Daoy (cell line): Measurements from ENCODE around the gene ZNF212. TPM values are rescaled to one million over a fixed set of nuclear protein-coding genes. Genes with fewer than 3 reads are reported as not detected.

Source experiments
- DNase-seq: peaks from one replicate; pipeline ENCODE4 v3.0.0-alpha.2; 2015; ENCODE audit warnings: low read depth
- total RNA-seq: library from RNA; depleted of rRNA; stranded (reverse); fragments of >200 nt; shearing (Covaris generic); gene quantifications from 2 replicates; pipeline ENCODE4 v1.2.3, GENCODE V29; 2014

ZNF212 gene
- total RNA-seq, 1 experiment from 2014 or later: 12.0 TPM

- DNase-seq: peak; percentile 97
These were observed 45.6 kb downstream of the ZNF212 start for GRCh38 chr7:149284850-149285585.

DNA sequence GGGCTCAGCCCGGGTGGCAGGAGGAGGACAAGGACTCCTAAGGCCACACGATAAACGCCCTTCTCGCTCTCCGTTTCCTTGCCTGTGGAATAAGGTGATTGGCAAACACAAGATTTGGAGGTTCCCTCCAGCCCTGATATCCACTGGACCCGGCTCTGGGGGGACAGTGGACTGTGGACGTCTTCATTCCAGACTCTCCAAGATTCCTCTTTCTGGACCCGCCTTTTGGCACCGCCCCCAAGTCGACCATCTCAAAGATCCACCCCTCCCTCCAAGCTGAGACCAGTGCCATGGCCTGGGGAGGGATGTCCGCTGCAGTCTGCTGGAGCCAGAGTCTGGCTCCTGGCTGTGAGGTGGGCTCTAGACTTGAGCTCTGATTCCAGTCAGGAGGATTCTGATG lies 46.2 kb downstream of the ZNF212 start:
- peak; percentile 38 for DNase-seq

GRCh38 chr7:149286811-149287400 lies 47.5 kb downstream of the ZNF212 start:
- DNase-seq: no peak

GRCh38 chr7:149287622-149288021 lies 48.2 kb downstream of the ZNF212 start:
- DNase-seq: no peak

DNA sequence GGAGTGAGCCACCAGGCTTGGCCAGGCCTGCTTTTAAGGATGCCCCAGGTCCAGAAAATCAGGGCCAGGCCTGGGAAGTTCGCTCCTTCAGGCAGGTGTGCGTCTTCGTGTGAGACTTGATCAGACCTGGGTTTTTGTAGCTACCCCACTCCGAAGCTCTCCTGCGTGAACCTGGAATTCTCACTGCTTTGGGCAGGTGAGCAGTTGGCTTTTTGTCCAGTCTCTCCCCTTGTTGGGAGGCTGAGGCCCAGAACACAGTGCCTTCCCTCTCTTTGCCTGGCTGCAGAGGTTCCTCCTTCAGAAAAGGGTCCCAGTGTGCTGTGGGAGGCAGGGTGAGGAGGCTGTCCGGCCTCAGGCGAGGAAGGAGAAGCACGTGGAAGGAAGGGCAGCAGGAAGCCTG lies 49.8 kb downstream of the ZNF212 start:
- no peak for DNase-seq

- DNase-seq: no peak
These were observed 50.4 kb downstream of the ZNF212 start for GRCh38 chr7:149289856-149290255.

DNA sequence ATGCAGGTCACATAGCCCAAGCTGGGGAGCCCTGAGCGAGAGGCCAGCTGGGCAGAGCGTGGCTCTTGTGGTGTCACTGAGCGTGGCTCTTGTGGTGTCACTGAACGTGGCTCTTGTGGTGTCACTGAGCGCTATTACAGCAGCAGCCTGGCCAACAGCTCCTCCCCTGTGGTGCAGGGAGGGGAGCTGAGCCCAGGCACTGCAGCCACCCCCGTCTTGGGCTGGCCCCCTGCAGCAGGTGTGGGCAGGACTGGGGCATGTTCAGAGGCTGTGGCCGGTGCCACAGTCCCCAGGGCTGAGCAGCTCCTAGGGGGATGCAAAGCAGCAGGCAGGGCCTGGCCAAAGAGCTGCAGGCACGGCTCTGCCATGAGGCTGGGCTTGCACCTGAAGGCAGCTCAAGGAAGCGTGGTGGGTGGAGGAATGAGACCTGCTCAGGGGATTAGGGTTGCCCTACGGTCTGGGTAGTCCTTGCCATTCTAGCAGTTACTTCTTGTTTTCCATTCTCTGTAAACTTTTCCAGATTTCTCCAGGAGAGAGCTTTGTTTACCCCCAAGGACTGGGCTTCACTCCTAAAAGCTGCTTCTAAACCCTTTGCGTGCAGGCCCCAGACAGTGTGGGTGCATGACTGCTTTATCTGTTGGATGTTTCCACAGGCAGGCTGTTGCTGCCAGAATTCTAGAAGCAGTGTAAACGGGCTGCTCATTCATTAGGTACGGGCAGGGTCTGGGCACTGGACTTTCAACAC lies 51.8 kb downstream of the ZNF212 start:
- DNase-seq: no peak

GRCh38 chr7:149291781-149292461 lies 52.5 kb downstream of the ZNF212 start:
- DNase-seq: no peak

- DNase-seq: peak; percentile 58
These were observed 53.0 kb downstream of the ZNF212 start for GRCh38 chr7:149292462-149292823.

- no peak for DNase-seq
These were observed 53.9 kb downstream of the ZNF212 start for GRCh38 chr7:149293338-149293737.

- DNase-seq: no peak
These were observed 54.6 kb downstream of the ZNF212 start for GRCh38 chr7:149293946-149294633.

GRCh38 chr7:149294634-149295480 lies 55.4 kb downstream of the ZNF212 start:
- no peak for DNase-seq

GRCh38 chr7:149295481-149295850 lies 56.0 kb downstream of the ZNF212 start:
- no peak for DNase-seq

DNA sequence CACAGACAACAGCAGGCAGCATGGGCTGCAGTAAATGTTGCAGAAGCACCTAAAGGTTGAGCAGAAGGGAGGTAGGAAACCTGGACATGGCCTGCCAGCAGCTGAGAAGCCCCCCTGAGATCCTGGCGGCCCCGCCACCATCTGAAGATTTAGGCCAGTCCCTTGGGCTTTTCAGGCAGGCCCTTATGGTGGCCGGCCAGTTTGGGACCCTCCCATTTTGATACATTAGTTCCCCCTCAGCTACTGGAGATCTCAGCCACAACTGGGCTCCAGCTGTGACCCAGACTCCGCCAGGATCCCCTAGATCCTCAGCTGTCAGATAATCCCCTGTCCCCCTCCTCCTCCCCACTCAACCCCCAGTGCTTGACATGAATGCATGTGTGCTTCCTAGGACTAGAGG lies 56.9 kb downstream of the ZNF212 start:
- DNase-seq: no peak

DNA sequence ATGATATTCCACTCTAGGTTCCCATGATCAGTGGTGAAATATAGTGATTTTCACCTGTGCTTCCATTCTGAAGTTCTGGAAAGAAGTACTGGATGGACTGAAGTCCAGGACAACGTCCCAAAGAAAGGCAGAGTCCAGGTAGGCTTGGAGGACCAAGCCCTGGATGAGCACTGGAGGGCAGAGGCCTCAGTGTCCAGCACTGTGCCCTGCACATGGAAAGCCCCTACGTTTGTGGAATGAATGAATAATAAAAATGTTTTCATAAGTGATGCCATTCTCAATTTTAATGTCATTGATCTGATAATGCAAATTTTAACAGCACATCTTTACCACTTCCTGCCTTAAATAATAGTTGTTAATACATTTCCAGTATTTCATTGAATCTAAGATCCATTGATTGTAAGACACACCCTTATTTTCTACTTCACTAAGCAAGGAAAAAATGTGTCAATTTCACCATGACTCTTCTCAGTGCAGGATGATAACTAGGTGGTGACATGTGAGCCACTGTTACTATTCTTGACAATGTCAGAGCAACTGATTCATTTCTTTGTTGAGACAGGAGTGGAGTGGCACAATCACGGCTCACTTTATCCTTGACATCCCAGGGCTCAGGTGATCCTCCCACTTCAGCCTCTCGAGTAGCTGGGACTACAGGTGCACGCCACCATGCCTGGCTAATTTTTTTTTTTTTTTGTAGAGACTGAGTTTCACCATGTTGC lies 57.7 kb downstream of the ZNF212 start:
- no peak for DNase-seq

GRCh38 chr7:149300620-149301285 lies 61.3 kb downstream of the ZNF212 start:
- DNase-seq: no peak

DNA sequence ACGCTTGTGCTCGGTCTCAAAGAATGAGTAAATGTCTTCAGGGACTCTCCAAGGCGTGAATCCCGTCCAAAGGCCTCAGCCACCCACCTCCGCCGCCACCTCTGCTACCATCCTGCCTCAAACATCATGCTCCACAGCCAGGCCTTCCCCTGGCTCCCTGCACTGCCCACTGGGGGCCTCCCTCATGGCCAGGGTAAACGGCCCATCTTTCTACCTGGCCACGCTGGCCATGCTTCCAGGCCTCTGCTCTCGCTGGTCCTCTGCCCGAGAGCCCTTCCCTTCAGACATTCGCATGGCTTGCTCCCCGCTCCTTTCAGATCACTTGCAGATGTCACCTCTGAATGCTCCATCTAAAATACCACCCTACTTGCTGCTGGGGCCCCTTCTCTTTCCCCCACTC lies 62.8 kb downstream of the ZNF212 start:
- DNase-seq: no peak

- DNase-seq: no peak
These were observed 63.4 kb downstream of the ZNF212 start for GRCh38 chr7:149302865-149303264.

- DNase-seq: no peak
These were observed 64.6 kb downstream of the ZNF212 start for GRCh38 chr7:149304006-149304405.
